Panc1 (cell line): ENCODE results near the gene SV2C. TPM values are rescaled to one million over a fixed set of nuclear protein-coding genes. Genes with fewer than 3 reads are reported as not detected.

Source experiments
- ATAC-seq: fragments of 200-7000 bp; cut with Tn5 transposase; 2 replicates; pipeline ENCODE4 v1.9.1; 2020; ENCODE audit warnings: mild to moderate bottlenecking, moderate library complexity
- BruUV-seq: library from RNA; stranded (reverse); fragments of 400-500 nt; replicated peaks from 2 replicates; lab custom pipeline; 2021; lab: Mats Ljungman, UMichigan
- CTCF ChIA-PET: fragments of 300-600 bp; sonication (Branson Sonifier 250); formaldehyde crosslinking; loops from one replicate; lab custom pipeline; 2022; ENCODE audit warnings: antibody characterized with exemption; lab: Charles Lee
- POLR2A ChIA-PET: fragments of 300-600 bp; sonication (Branson Sonifier 250); formaldehyde crosslinking; loops from one replicate; lab custom pipeline; 2022; ENCODE audit warnings: antibody characterized with exemption; lab: Charles Lee
- DNase-seq: peaks from one replicate; pipeline ENCODE4 v3.0.0-alpha.2; 2010; ENCODE audit warnings: low read depth, low spot score
- H3K27ac ChIP-seq: 2 replicates; pipeline ENCODE4 v1.5.1; 2011; ENCODE audit warnings: mild to moderate bottlenecking, low read length, inconsistent platforms
- H3K27me3 ChIP-seq: fragments of 200-500 bp; sonication (Bioruptor generic); 2 replicates; pipeline ENCODE4 v1.6.0; 2014; ENCODE audit warnings: low read length, inconsistent platforms; ENCODE audit not compliant: control insufficient read depth, insufficient read depth
- H3K36me3 ChIP-seq: fragments of 200-500 bp; sonication (Bioruptor generic); 2 replicates; pipeline ENCODE4 v1.5.1; 2014; ENCODE audit warnings: inconsistent platforms, mild to moderate bottlenecking, low read length, moderate library complexity; ENCODE audit not compliant: control insufficient read depth, insufficient read depth
- H3K4me1 ChIP-seq: 2 replicates; pipeline ENCODE4 v1.5.1; 2011; ENCODE audit warnings: inconsistent platforms, mild to moderate bottlenecking, low read length, moderate library complexity; ENCODE audit not compliant: control insufficient read depth, insufficient read depth
- H3K4me3 ChIP-seq, 2 experiments: 2 replicates each; pipeline ENCODE4 v1.5.1; 2011 to 2012; ENCODE audit warnings: low read depth in 2 of 2, low read length in 2 of 2, mild to moderate bottlenecking in 2 of 2, inconsistent platforms in 1 of 2, moderate library complexity in 1 of 2
- H3K9me3 ChIP-seq: fragments of 200-500 bp; sonication (Bioruptor generic); 2 replicates; pipeline ENCODE4 v1.5.1; 2014; ENCODE audit warnings: low read depth, mild to moderate bottlenecking, inconsistent platforms, low read length, moderate library complexity; ENCODE audit not compliant: control insufficient read depth, insufficient read depth
- CTCF ChIP-seq: fragments of 450-650 bp; IDR thresholded peaks from 2 replicates; pipeline ENCODE4 v1.5.1; 2017; ENCODE audit warnings: mild to moderate bottlenecking
- POLR2AphosphoS5 ChIP-seq: IDR thresholded peaks from 2 replicates; pipeline ENCODE4 v1.6.1; 2012; ENCODE audit warnings: mild to moderate bottlenecking, low read depth, low read length, moderate library complexity
- REST ChIP-seq, 2 experiments: IDR thresholded peaks; 2 replicates each; pipeline ENCODE4 v1.6.1; 2011 to 2012; ENCODE audit warnings: low read depth in 2 of 2, control low read depth in 1 of 2, low read length in 1 of 2, mild to moderate bottlenecking in 1 of 2, moderate library complexity in 1 of 2; ENCODE audit not compliant: insufficient read depth in 1 of 2
- SIN3A ChIP-seq: IDR thresholded peaks from 2 replicates; pipeline ENCODE4 v1.6.1; 2012; ENCODE audit warnings: low read depth, mild to moderate bottlenecking, low read length, moderate library complexity, borderline replicate concordance; ENCODE audit not compliant: insufficient read depth
- TCF7L2 ChIP-seq: IDR thresholded peaks from 2 replicates; pipeline ENCODE4 v1.6.1; 2011; ENCODE audit warnings: mild to moderate bottlenecking, low read depth, low read length, inconsistent platforms
- in situ Hi-C: cut with HindIII; loops from 2 replicates; pipeline ENCODE4 v1.10.0; 2016; ENCODE audit warnings: low sequenced_read_pairs, low pct_unique_long_range_greater_than_20kb
- intact Hi-C: fragments of 100-400 bp; cut with micrococcal nuclease; formaldehyde crosslinking; loops from one replicate; pipeline ENCODE4 v1.10.0; 2022; ENCODE audit not compliant: unreplicated experiment
- total RNA-seq: library from RNA; stranded (reverse); gene quantifications from one replicate; pipeline ENCODE4 v1.2.1, GENCODE V29; 2021; ENCODE audit not compliant: unreplicated experiment

SV2C gene
- total RNA-seq, 1 experiment from 2014 or later = not detected

- ATAC-seq = no peak
- intact Hi-C loops (no loop called here), in situ Hi-C loops (no loop called here)
- POLR2A ChIA-PET = no interaction called here
- no TSS peak for BruUV-seq
- Histone ChIP-seq H3K4me3 (no peak overlapping the region), H3K27me3 (no peaks in the 10 kb centered on the region; the same call in none of the 2 replicates), H3K36me3 (no peaks in the 10 kb centered on the region), H3K9me3 (no peaks in the 10 kb centered on the region), H3K4me1 (no peaks in the 10 kb centered on the region), H3K27ac (no peak overlapping the region)
- CTCF ChIA-PET = no interaction called here
- no peak for DNase-seq
- TF ChIP-seq TCF7L2 = no peak
- no peak for TF ChIP-seq POLR2AphosphoS5
- no peak for TF ChIP-seq CTCF
- no peak for TF ChIP-seq REST (IDR thresholded peaks at IDR 0.05; ENCODE audit: insufficient read depth in 1 of 2, low read depth in 2 of 2, low read length in 1 of 2)
- no peak for TF ChIP-seq SIN3A
Observed at GRCh38 chr5:76166886-76167576, 83.8 kb downstream of the SV2C start.

GRCh38 chr5:76169146-76169905, 86.1 kb downstream of the SV2C start:
- Histone ChIP-seq H3K36me3 (no peaks in the 10 kb centered on the region), H3K27ac (no peak overlapping the region), H3K27me3 (no peaks in the 10 kb centered on the region; the same call in none of the 2 replicates), H3K9me3 (no peaks in the 10 kb centered on the region), H3K4me1 (no peaks in the 10 kb centered on the region), H3K4me3 (no peak overlapping the region)
- in situ Hi-C loops (no loop called here), intact Hi-C loops (no loop called here)
- POLR2A ChIA-PET = no interaction called here
- CTCF ChIA-PET = no interaction called here
- ATAC-seq (no peak), DNase-seq (no peak)
- BruUV-seq = no TSS peak
- TF ChIP-seq REST (IDR thresholded peaks at IDR 0.05; ENCODE audit: insufficient read depth in 1 of 2, low read depth in 2 of 2, low read length in 1 of 2) (no peak), SIN3A (no peak), CTCF (no peak), TCF7L2 (no peak)
